ENCODE data around the gene HPSE2. TPM values are rescaled to one million over a fixed set of nuclear protein-coding genes. Genes with fewer than 3 reads are reported as not detected.

HPSE2 gene
- total and polyA plus RNA-seq, 2 of the 13 experiments (the other 11 are each of a cell fraction or from before 2014, with no cell fraction given): 0.01 TPM; not detected in 1

- H3K9me3 ChIP-seq (ENCODE audit: low read length): no peaks in the 10 kb centered on the region
- in situ Hi-C loops (cut with HindIII; ENCODE audit: extremely low pct_ligation_motif_present, low pct_unique_long_range_greater_than_20kb) (loop anchor here (25.0 kb wide), 1 partner anchor 580 kb away; no protein-coding TSS in a partner anchor), intact Hi-C loops (cut with micrococcal nuclease; ENCODE audit: unreplicated experiment) (no loop called here)
- H3K79me2 ChIP-seq (ENCODE audit: insufficient read depth, low read length): no peaks in the 10 kb centered on the region
- no peaks in the 10 kb centered on the region for H3K36me3 ChIP-seq (replicated peaks in 1 of 2; ENCODE audit: control insufficient read depth in 1 of 2, insufficient read depth in 2 of 2, low read length in 2 of 2)
- H3K4me1 ChIP-seq (ENCODE audit: insufficient read depth, low read length): peaks cover 27% of the 10 kb centered on the region
- POLR2A ChIA-PET: no interaction called here
- H3K27me3 ChIP-seq (ENCODE audit: control insufficient read depth in 1 of 2, insufficient read depth in 2 of 2, low read length in 2 of 2): peaks cover 0 to 1% of the 10 kb centered on the region in 2 experiments; a peak in 2 of 5 replicates
- FAIRE-seq (no peak), ATAC-seq (no peak), DNase-seq (ENCODE audit: low spot score) (no peak)
- CTCF ChIA-PET (ENCODE audit: low intra/inter-chr PET ratio, low total read pairs): no interaction called here
- WGBS (ENCODE audit: low lambda C conversion rate): 58% methylated on average over 10 of the region's 12 CpGs
- H3K9ac ChIP-seq (ENCODE audit: insufficient read depth, low read depth, low read length): no peak overlapping the region
- H4K20me1 ChIP-seq (ENCODE audit: insufficient read depth, low read length): no peaks in the 10 kb centered on the region
- BruUV-seq (replicated peaks): no TSS peak
- H2AFZ ChIP-seq (ENCODE audit: low read length): no peak overlapping the region
- no peak overlapping the region for H3K27ac ChIP-seq (ENCODE audit: extremely low read length, insufficient read depth, low read length)
- H3K4me2 ChIP-seq (ENCODE audit: low read depth, low read length): no peak overlapping the region
- no peak overlapping the region for H3K4me3 ChIP-seq (replicated peaks in 1 of 3; ENCODE audit: insufficient read depth in 1 of 3, low read depth in 2 of 3, low read length in 3 of 3)
- no peak for TF ChIP-seq SNAPC4 (CRISPR knock-in tag; IDR thresholded peaks at IDR 0.05)
- no peak for TF ChIP-seq ZSCAN5A (CRISPR knock-in tag; IDR thresholded peaks at IDR 0.05; ENCODE audit: borderline replicate concordance)
- no peak for TF ChIP-seq MAZ (IDR thresholded peaks at IDR 0.05; ENCODE audit: borderline replicate concordance, low read depth, low read length)
- no peak for TF ChIP-seq MAZ (CRISPR knock-in tag; IDR thresholded peaks at IDR 0.05; ENCODE audit: low read depth)
- no peak for TF ChIP-seq HCFC1 (IDR thresholded peaks at IDR 0.05; ENCODE audit: low read depth, low read length)
- no peak for TF ChIP-seq NAIF1 (CRISPR knock-in tag; IDR thresholded peaks at IDR 0.05; ENCODE audit: borderline replicate concordance)
- TF ChIP-seq MAFG (CRISPR knock-in tag; IDR thresholded peaks at IDR 0.05): no peak
- no peak for TF ChIP-seq HOMEZ (CRISPR knock-in tag; IDR thresholded peaks at IDR 0.05; ENCODE audit: low read depth)
- TF ChIP-seq RBM39 (IDR thresholded peaks at IDR 0.05; ENCODE audit: low read depth, low read length, poor library complexity, severe bottlenecking): no peak
- no peak for TF ChIP-seq KDM4B (CRISPR knock-in tag; IDR thresholded peaks at IDR 0.05)
- TF ChIP-seq ETV6 (CRISPR knock-in tag; conservative IDR thresholded peaks at IDR 0.05): no peak
- TF ChIP-seq MYPOP (CRISPR knock-in tag; IDR thresholded peaks at IDR 0.05): no peak
- TF ChIP-seq EED (CRISPR knock-in tag; IDR thresholded peaks at IDR 0.05): no peak
- TF ChIP-seq PAWR (CRISPR knock-in tag; IDR thresholded peaks at IDR 0.05; ENCODE audit: borderline replicate concordance): no peak
- TF ChIP-seq ZEB1 (IDR thresholded peaks at IDR 0.05; ENCODE audit: insufficient replicate concordance, low read depth): no peak
These were observed 778.8 kb downstream of the HPSE2 start for GRCh38 chr10:98456686-98457482.
